ENCODE measurements around the gene COMMD9. TPM values are rescaled to one million over a fixed set of nuclear protein-coding genes. Genes with fewer than 3 reads are reported as not detected.

Gene COMMD9
- total and polyA plus RNA-seq, 2 of the 8 experiments (the other 6 are each of a cell fraction or from before 2014, with no cell fraction given): 42.5 to 49.1 TPM

DNA sequence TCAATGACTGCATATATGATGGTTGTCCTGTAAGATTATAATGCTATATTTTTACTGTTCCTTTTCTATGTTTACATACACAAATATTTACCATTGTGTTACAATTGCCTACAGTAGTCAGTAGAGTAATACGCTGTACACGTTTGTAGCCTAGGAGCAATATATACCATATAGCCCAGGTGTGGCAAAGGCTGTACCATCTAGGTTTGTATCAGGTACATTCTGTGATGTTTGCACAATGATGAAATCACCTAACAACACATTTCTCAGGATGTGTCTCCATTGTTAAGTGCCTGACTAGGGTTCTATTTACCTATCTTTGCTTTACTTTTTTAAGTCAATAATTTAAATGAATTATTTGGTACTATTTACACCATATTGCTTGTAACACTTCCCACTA lies 28.8 kb upstream of the COMMD9 start:
- Histone ChIP-seq H4K20me1 (replicated peaks in 1 of 2; ENCODE audit: control insufficient read depth in 1 of 2, insufficient read depth in 2 of 2, low read length in 2 of 2) (no peaks in the 10 kb centered on the region), H4K5ac (ENCODE audit: insufficient read length, low read depth, low read length) (no peak overlapping the region), H2BK15ac (ENCODE audit: low read length) (no peak overlapping the region), H3K79me1 (ENCODE audit: low read depth, low read length) (no peaks in the 10 kb centered on the region), H3K4ac (replicated peaks; ENCODE audit: insufficient read length, low read depth, low read length) (no peak overlapping the region), H3K4me1 (replicated peaks in 1 of 4; ENCODE audit: control insufficient read depth in 3 of 4, insufficient read depth in 4 of 4, low read length in 3 of 4) (peaks cover 0 to 7% (median 4%) of the 10 kb centered on the region in 4 experiments; a peak in 4 of 7 replicates), H2AFZ (ENCODE audit: low read length) (no peak overlapping the region), H3K4me3 (ENCODE audit: extremely low read depth in 1 of 4, insufficient read depth in 2 of 4, low read depth in 3 of 4, low read length in 4 of 4) (no peak overlapping the region), H3K23me2 (ENCODE audit: low read depth, low read length) (no peaks in the 10 kb centered on the region), H2BK12ac (ENCODE audit: low read depth, low read length) (no peak overlapping the region), H3K9ac (replicated peaks in 1 of 4; ENCODE audit: extremely low read depth in 1 of 4, low read depth in 3 of 4, low read length in 3 of 4) (no peak overlapping the region), H3K27ac (ENCODE audit: low read depth, low read length) (no peak overlapping the region), H3K4me2 (ENCODE audit: insufficient read depth in 1 of 2, low read depth in 2 of 2, low read length in 2 of 2) (no peak overlapping the region), H2AK5ac (ENCODE audit: low read depth, low read length) (no peak overlapping the region), H3K9me3 (ENCODE audit: insufficient read depth in 2 of 2, low read depth in 1 of 2, low read length in 1 of 2) (no peaks in the 10 kb centered on the region), H2BK20ac (ENCODE audit: low read length) (peak overlapping the region; percentile 40; the same call in 1 of the 2 replicates), H3K56ac (replicated peaks; ENCODE audit: insufficient read length, low read depth, low read length) (no peak overlapping the region), H4K8ac (ENCODE audit: extremely low read depth, insufficient read depth, low read length) (no peak overlapping the region), H3K79me2 (ENCODE audit: control insufficient read depth in 1 of 2, insufficient read depth in 2 of 2, low read length in 2 of 2) (no peaks in the 10 kb centered on the region), H2BK5ac (ENCODE audit: low read depth, low read length) (no peak overlapping the region), H3K14ac (ENCODE audit: insufficient read length) (no peak overlapping the region), H3K18ac (ENCODE audit: extremely low read depth, low read length) (no peak overlapping the region), H4K91ac (replicated peaks; ENCODE audit: insufficient read length, low read length) (no peak overlapping the region), H3K36me3 (ENCODE audit: control insufficient read depth in 2 of 4, insufficient read depth in 4 of 4, low read length in 3 of 4) (no peaks in the 10 kb centered on the region), H3K23ac (ENCODE audit: insufficient read length) (no peak overlapping the region), H2BK120ac (replicated peaks; ENCODE audit: low read depth, low read length) (peak overlapping the region; percentile 60), H3K27me3 (replicated peaks in 1 of 4; ENCODE audit: control insufficient read depth in 3 of 4, extremely low read depth in 1 of 4, insufficient read depth in 3 of 4, low read length in 3 of 4) (no peaks in the 10 kb centered on the region)
- DNase-seq (ENCODE audit: low read depth in 1 of 2, low spot score in 2 of 2) (no peak), FAIRE-seq (no peak)
- POLR2A ChIA-PET (ENCODE audit: partially characterized antibody): interaction anchor here (1.3 kb wide), 1 partner anchor 162 kb away, joined by 3 read pairs; no protein-coding TSS in a partner anchor
- CTCF ChIA-PET (ENCODE audit: partially characterized antibody): interaction anchor here (0.7 to 1.6 kb wide), 2 partner anchors 10 to 25 kb away, joined by 3 to 7 read pairs; no protein-coding TSS in a partner anchor
- WGBS, 2 experiments (ENCODE audit: extremely low coverage in 1 of 2, insufficient coverage in 1 of 2, insufficient read length in 1 of 2, insufficient replicate concordance in 2 of 2, low coverage in 1 of 2, low lambda C conversion rate in 2 of 2, missing lambda C conversion rate in 1 of 2): 44% methylated on average over 2 of the region's 2 CpGs; no CpG with 5 or more reads in 1 of the 2 experiments
- no peak for TF ChIP-seq BCL11A (IDR thresholded peaks at IDR 0.05; ENCODE audit: low read depth in 2 of 2, low read length in 2 of 2)
- TF ChIP-seq EP300 (IDR thresholded peaks at IDR 0.05; ENCODE audit: borderline replicate concordance in 1 of 2, low read depth in 2 of 2, low read length in 2 of 2): no peak
- TF ChIP-seq JUND (IDR thresholded peaks at IDR 0.05; ENCODE audit: low read length): no peak
- TF ChIP-seq JUN (IDR thresholded peaks at IDR 0.05; ENCODE audit: low read depth, low read length): no peak
- TF ChIP-seq CHD1 (IDR thresholded peaks at IDR 0.05; ENCODE audit: low read depth, low read length): no peak
- no peak for TF ChIP-seq RAD21 (IDR thresholded peaks at IDR 0.05 in 1 of 2, conservative IDR thresholded peaks at IDR 0.05 in 1 of 2; ENCODE audit: low read depth in 2 of 2, low read length in 2 of 2)
- no peak for TF ChIP-seq MAFK (IDR thresholded peaks at IDR 0.05; ENCODE audit: low read depth, low read length)
- no peak for TF ChIP-seq ZNF274 (IDR thresholded peaks at IDR 0.05; ENCODE audit: borderline replicate concordance, extremely low read depth, low read length)
- TF ChIP-seq E2F6 (IDR thresholded peaks at IDR 0.05): no peak
- no peak for TF ChIP-seq CREB1 (IDR thresholded peaks at IDR 0.05)
- TF ChIP-seq CTCF (IDR thresholded peaks at IDR 0.05; ENCODE audit: control extremely low read depth in 1 of 3, insufficient read depth in 1 of 3, low read depth in 1 of 3, low read length in 3 of 3): no peak

All from H1 (cell line).